DOHH2 (cell line): ENCODE results near the gene SRGAP3.

Source experiments
- CTCF ChIP-seq: fragments of 200-600 bp; sonication (generic); IDR thresholded peaks from one replicate; pipeline ENCODE4 v1.5.1; 2014; ENCODE audit warnings: antibody characterized with exemption, mild to moderate bottlenecking, low read depth, low read length; ENCODE audit not compliant: poor library complexity, severe bottlenecking
- EZH2phosphoT487 ChIP-seq: fragments of 200-600 bp; sonication (generic); IDR thresholded peaks from 2 replicates; pipeline ENCODE4 v1.6.1; 2017; ENCODE audit warnings: borderline replicate concordance, mild to moderate bottlenecking, antibody characterized with exemption, low read length, moderate library complexity, mixed read lengths

- TF ChIP-seq CTCF = no peak
- no peak for TF ChIP-seq EZH2phosphoT487
These were observed 230.0 kb downstream of the SRGAP3 start for GRCh38 chr3:9019259-9019961.
